Gastroesophageal sphincter (tissue), 4 donors: Measurements from ENCODE around the gene BBS7. TPM values are rescaled to one million over a fixed set of nuclear protein-coding genes. Genes with fewer than 3 reads are reported as not detected.
A peak's percentile ranks its signal among the peaks of the same experiment; 100 is the strongest.

Experiments used
- ATAC-seq: fragments of 150-250 bp; one replicate; pipeline ENCODE4 v1.9.1; 2016; ENCODE audit warnings: mild to moderate bottlenecking, moderate library complexity
- H3K27ac ChIP-seq, 4 donors: fragments of 200-600 bp; sonication (generic) in 3 of 4; 1 replicate in 3 of 4; 2 replicates in 1 of 4; pipeline ENCODE4 v1.5.1; 2016 to 2019
- H3K27me3 ChIP-seq: fragments of 200-600 bp; sonication (generic); one replicate; pipeline ENCODE4 v1.5.1; 2019
- H3K36me3 ChIP-seq, 2 donors: fragments of 200-600 bp; sonication (generic); one replicate each; pipeline ENCODE4 v1.5.1; 2019; ENCODE audit warnings: control low read depth in 1 of 2
- H3K4me1 ChIP-seq, 3 donors: fragments of 200-600 bp; sonication (generic); 1 replicate in 2 of 3; 2 replicates in 1 of 3; pipeline ENCODE4 v1.5.1; 2016 to 2019; ENCODE audit warnings: control low read depth in 2 of 3
- H3K4me3 ChIP-seq, 2 donors: fragments of 200-600 bp; sonication (generic); one replicate each; pipeline ENCODE4 v1.5.1; 2019; ENCODE audit warnings: mild to moderate bottlenecking in 1 of 2, moderate library complexity in 1 of 2
- H3K9me3 ChIP-seq, 3 donors: fragments of 200-600 bp; sonication (generic); one replicate each; pipeline ENCODE4 v1.5.1; 2017 to 2019; ENCODE audit warnings: control low read depth in 2 of 3
- EP300 ChIP-seq: sonication (generic); formaldehyde crosslinking; IDR thresholded peaks from one replicate; pipeline ENCODE4 v1.6.1; 2017; ENCODE audit warnings: antibody characterized with exemption, mild to moderate bottlenecking
- POLR2A ChIP-seq, 2 donors: fragments of 450-650 bp; IDR thresholded peaks; one replicate each; pipeline ENCODE4 v1.6.1; 2017; ENCODE audit warnings: antibody characterized with exemption in 2 of 2, mild to moderate bottlenecking in 2 of 2, moderate library complexity in 1 of 2
- POLR2AphosphoS5 ChIP-seq: sonication (generic); formaldehyde crosslinking; IDR thresholded peaks from one replicate; pipeline ENCODE4 v1.6.1; 2017; ENCODE audit warnings: antibody characterized with exemption
- WGBS, 2 donors: methylation state at CpG; one replicate each; pipeline ENCODE4 v1.1.5; 2018; ENCODE audit warnings: low coverage in 1 of 2; 5-methylcytosine and 5-hydroxymethylcytosine counted together
- total RNA-seq, 4 donors: library from RNA; depleted of rRNA; stranded (reverse); fragments of >200 nt; gene quantifications; one replicate each; pipeline ENCODE4 v1.1.0, GENCODE V29; 2016
- TF ChIP-seq, protein P1 (sequence below), 4 experiments: fragments of 200-600 bp in 2 of 4; fragments of 450-650 bp in 2 of 4; sonication (generic) in 1 of 4; IDR thresholded peaks; one replicate each; pipeline ENCODE4 v1.5.1; 2017 to 2019; ENCODE audit warnings: antibody characterized with exemption in 4 of 4, mild to moderate bottlenecking in 2 of 4, moderate library complexity in 2 of 4

BBS7 gene, protein sequence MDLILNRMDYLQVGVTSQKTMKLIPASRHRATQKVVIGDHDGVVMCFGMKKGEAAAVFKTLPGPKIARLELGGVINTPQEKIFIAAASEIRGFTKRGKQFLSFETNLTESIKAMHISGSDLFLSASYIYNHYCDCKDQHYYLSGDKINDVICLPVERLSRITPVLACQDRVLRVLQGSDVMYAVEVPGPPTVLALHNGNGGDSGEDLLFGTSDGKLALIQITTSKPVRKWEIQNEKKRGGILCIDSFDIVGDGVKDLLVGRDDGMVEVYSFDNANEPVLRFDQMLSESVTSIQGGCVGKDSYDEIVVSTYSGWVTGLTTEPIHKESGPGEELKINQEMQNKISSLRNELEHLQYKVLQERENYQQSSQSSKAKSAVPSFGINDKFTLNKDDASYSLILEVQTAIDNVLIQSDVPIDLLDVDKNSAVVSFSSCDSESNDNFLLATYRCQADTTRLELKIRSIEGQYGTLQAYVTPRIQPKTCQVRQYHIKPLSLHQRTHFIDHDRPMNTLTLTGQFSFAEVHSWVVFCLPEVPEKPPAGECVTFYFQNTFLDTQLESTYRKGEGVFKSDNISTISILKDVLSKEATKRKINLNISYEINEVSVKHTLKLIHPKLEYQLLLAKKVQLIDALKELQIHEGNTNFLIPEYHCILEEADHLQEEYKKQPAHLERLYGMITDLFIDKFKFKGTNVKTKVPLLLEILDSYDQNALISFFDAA
- total RNA-seq, result 10 to 100 TPM; 13.3 to 23.1 (median 20.4) TPM

- Histone ChIP-seq H3K9me3 (no peaks in the 10 kb centered on the region), H3K27me3 (peaks cover 3% of the 10 kb centered on the region), H3K36me3 (peaks cover 0 to 14% of the 10 kb centered on the region in 2 donors), H3K27ac (peak within 1 kb of the TSS; percentile 87 to 98 (median 96)), H3K4me1 (peaks cover 0 to 15% (median 4%) of the 10 kb centered on the region in 3 donors), H3K4me3 (peak within 1 kb of the TSS; percentile 88 to 90)
- WGBS, 2 donors, result 0% methylated on average over 5 of the region's 58 CpGs
- peak; percentile 100 for ATAC-seq
- TF ChIP-seq, protein P1, sequence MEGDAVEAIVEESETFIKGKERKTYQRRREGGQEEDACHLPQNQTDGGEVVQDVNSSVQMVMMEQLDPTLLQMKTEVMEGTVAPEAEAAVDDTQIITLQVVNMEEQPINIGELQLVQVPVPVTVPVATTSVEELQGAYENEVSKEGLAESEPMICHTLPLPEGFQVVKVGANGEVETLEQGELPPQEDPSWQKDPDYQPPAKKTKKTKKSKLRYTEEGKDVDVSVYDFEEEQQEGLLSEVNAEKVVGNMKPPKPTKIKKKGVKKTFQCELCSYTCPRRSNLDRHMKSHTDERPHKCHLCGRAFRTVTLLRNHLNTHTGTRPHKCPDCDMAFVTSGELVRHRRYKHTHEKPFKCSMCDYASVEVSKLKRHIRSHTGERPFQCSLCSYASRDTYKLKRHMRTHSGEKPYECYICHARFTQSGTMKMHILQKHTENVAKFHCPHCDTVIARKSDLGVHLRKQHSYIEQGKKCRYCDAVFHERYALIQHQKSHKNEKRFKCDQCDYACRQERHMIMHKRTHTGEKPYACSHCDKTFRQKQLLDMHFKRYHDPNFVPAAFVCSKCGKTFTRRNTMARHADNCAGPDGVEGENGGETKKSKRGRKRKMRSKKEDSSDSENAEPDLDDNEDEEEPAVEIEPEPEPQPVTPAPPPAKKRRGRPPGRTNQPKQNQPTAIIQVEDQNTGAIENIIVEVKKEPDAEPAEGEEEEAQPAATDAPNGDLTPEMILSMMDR (IDR thresholded peaks at IDR 0.05), result no peak
- TF ChIP-seq POLR2A (IDR thresholded peaks at IDR 0.05) (peak; percentile 57 to 65), POLR2AphosphoS5 (peak; percentile 74)
Observed at GRCh38 chr4:121869841-121870822, at the start of gene BBS7. TSS of gene BBS7 (minus strand) at chr4:121870474. CDS start at chr4:121870313, 161 bp downstream.

DNA sequence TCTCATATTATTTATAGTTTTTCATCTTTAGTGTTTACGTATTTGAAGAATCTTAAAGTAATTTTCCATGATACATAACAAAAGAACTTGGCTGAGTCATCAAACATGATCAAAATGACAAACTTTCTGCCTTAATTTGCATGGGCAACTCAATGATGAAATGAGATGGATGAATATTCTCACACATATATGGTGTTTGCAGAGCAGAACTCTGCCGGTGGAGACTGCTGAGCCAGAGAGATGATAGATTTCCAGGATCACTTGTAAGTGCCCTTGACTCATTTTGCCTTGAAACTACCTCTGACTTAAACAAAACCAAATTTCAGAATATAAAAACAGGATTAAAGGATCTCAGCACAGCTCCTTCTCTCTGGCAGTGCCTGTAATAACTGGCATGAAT is 43.4 kb upstream of the BBS7 start:
- Histone ChIP-seq H3K4me3 (no peak overlapping the region), H3K36me3 (no peaks in the 10 kb centered on the region), H3K27ac (no peak overlapping the region), H3K4me1 (no peaks in the 10 kb centered on the region), H3K27me3 (no peaks in the 10 kb centered on the region), H3K9me3 (no peaks in the 10 kb centered on the region)
- TF ChIP-seq, protein P1 (IDR thresholded peaks at IDR 0.05), result no peak
- TF ChIP-seq POLR2A (IDR thresholded peaks at IDR 0.05), result no peak
- TF ChIP-seq EP300, result no peak
- peak; percentile 31 for TF ChIP-seq POLR2AphosphoS5
- WGBS, 2 donors, result 45 to 67% methylated on average over 2 of the region's 2 CpGs
- ATAC-seq, result no peak

DNA sequence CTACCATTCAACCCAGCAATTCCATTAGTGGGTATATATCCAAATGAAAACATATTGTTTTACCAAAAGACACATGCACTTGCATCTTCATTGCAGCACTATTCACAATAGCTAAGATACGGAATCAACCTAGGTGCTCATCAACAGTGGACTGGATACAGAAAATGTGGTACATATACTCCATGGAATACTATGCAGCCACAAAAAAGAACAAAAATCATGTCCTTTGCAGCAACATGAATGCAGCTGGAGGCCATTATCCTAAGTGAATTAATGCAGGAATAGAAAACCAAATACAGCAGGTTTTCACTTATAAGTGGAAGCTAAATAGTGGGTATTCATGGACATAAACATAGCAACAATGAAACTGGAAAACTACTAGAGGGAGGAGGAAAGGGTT is 38.1 kb upstream of the BBS7 start:
- TF ChIP-seq, protein P1 (IDR thresholded peaks at IDR 0.05), result no peak
- TF ChIP-seq POLR2AphosphoS5, result no peak
- TF ChIP-seq POLR2A (IDR thresholded peaks at IDR 0.05), result no peak
- no peak for TF ChIP-seq EP300
- H3K27ac ChIP-seq, result no peak overlapping the region
- H3K4me3 ChIP-seq, result no peak overlapping the region
- no peaks in the 10 kb centered on the region for H3K27me3 ChIP-seq
- ATAC-seq, result no peak
- no peaks in the 10 kb centered on the region for H3K36me3 ChIP-seq
- no peaks in the 10 kb centered on the region for H3K4me1 ChIP-seq
- 93 to 100% methylated on average over 1 of the region's 1 CpG for WGBS, 2 donors
- H3K9me3 ChIP-seq, result no peaks in the 10 kb centered on the region

- Histone ChIP-seq H3K9me3 (no peaks in the 10 kb centered on the region), H3K4me3 (no peak overlapping the region), H3K4me1 (no peaks in the 10 kb centered on the region), H3K27me3 (no peaks in the 10 kb centered on the region), H3K36me3 (no peaks in the 10 kb centered on the region), H3K27ac (no peak overlapping the region)
- WGBS, 2 donors, result 53% methylated on average over 3 to 4 of the region's 4 CpGs
- TF ChIP-seq, protein P1 (IDR thresholded peaks at IDR 0.05), result peak; percentile 35 to 67 (median 62)
- no peak for TF ChIP-seq POLR2A (IDR thresholded peaks at IDR 0.05)
- ATAC-seq, result peak; percentile 55
Observed at GRCh38 chr4:121900132-121900983, 30.1 kb upstream of the BBS7 start.
